Measurements from ENCODE around the gene LRMDA. TPM values are rescaled to one million over a fixed set of nuclear protein-coding genes. Genes with fewer than 3 reads are reported as not detected.

The LRMDA gene
- total and polyA plus RNA-seq, 2 of the 4 experiments (the other 2 are of a cell fraction), result 0.07 TPM; not detected in 1

DNA sequence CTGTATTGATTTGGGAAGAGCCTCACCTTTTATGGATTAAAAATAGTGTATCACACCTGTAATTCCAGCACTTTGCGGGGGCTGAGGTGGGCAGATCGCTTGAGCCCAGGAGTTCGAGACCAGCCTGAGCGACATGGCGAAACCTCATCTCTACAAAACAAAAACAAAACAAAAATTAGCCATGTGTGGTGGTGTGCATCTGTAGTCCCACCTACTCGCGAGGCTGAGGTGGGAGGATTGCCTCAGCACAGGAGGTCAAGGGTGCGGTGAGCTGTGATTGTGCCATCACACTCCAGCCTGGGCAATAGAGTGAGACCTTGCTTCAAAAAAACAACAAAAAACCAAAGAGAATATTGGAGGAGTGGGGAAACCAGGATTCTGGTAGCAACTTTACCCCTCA lies 79.6 kb downstream of the LRMDA start:
- dilution Hi-C loops (cut with HindIII; ENCODE audit: low sequenced_read_pairs, unreplicated experiment) (no loop called here), in situ Hi-C loops (cut with MboI; ENCODE audit: low sequenced_read_pairs) (no loop called here), intact Hi-C loops (cut with micrococcal nuclease) (no loop called here)
- no CpG with 5 or more reads among the region's 8 CpGs for WGBS, 2 experiments (ENCODE audit: extremely low coverage in 2 of 2, insufficient read length in 1 of 2)
- Histone ChIP-seq H3K27me3 (ENCODE audit: control insufficient read depth, insufficient read depth, low read length) (peaks cover 19% of the 10 kb centered on the region), H2BK20ac (ENCODE audit: low read depth, low read length) (no peak overlapping the region), H3K56ac (ENCODE audit: extremely low read depth, insufficient read depth, low read length) (no peak overlapping the region), H3K36me3 (ENCODE audit: control insufficient read depth, insufficient read depth, low read length) (no peaks in the 10 kb centered on the region), H3K23ac (ENCODE audit: low read depth, low read length) (no peak overlapping the region), H2AK9ac (replicated peaks; ENCODE audit: low read depth, low read length, poor library complexity) (no peak overlapping the region), H2BK120ac (ENCODE audit: low read depth, low read length) (no peak overlapping the region), H3K9me3 (ENCODE audit: control insufficient read depth, insufficient read depth, low read length) (no peaks in the 10 kb centered on the region), H3K4me3 (ENCODE audit: insufficient read depth, low read depth, low read length) (no peak overlapping the region), H2BK5ac (ENCODE audit: low read depth, low read length, poor library complexity, severe bottlenecking) (no peak overlapping the region), H4K5ac (ENCODE audit: low read depth, low read length) (no peak overlapping the region), H2AK5ac (ENCODE audit: low read depth, low read length) (no peak overlapping the region), H3K4ac (ENCODE audit: low read depth, low read length) (no peak overlapping the region), H3K27ac (ENCODE audit: insufficient read depth, low read length) (no peak overlapping the region), H2AFZ (replicated peaks; ENCODE audit: low read length, poor library complexity) (no peak overlapping the region), H4K20me1 (ENCODE audit: insufficient read depth, low read length) (no peaks in the 10 kb centered on the region), H2BK15ac (ENCODE audit: low read depth, low read length) (no peak overlapping the region), H3K9ac (ENCODE audit: low read depth, low read length) (no peak overlapping the region), H4K8ac (ENCODE audit: low read depth in 2 of 2, low read length in 2 of 2) (no peak overlapping the region), H3K4me1 (ENCODE audit: control insufficient read depth, insufficient read depth, low read length) (peaks cover 2% of the 10 kb centered on the region; the same call in 1 of the 2 replicates), H3K79me1 (ENCODE audit: low read depth in 1 of 2, low read length in 2 of 2) (no peaks in the 10 kb centered on the region), H4K91ac (ENCODE audit: insufficient read depth, low read depth, low read length) (no peak overlapping the region), H3K14ac (replicated peaks; ENCODE audit: low read depth, low read length) (no peak overlapping the region), H3K4me2 (ENCODE audit: low read depth, low read length) (no peak overlapping the region), H3K9me1 (ENCODE audit: insufficient read depth, low read length) (no peaks in the 10 kb centered on the region), H3K18ac (ENCODE audit: low read depth, low read length) (no peak overlapping the region)
- no TSS peak for BruUV-seq (replicated peaks)
- no peak for ATAC-seq (ENCODE audit: low read depth)
- ChIA-PET POLR2A (ENCODE audit: unreplicated experiment) (no interaction called here), CTCF (no interaction called here)
- no peak for DNase-seq
- TF ChIP-seq, protein P1, sequence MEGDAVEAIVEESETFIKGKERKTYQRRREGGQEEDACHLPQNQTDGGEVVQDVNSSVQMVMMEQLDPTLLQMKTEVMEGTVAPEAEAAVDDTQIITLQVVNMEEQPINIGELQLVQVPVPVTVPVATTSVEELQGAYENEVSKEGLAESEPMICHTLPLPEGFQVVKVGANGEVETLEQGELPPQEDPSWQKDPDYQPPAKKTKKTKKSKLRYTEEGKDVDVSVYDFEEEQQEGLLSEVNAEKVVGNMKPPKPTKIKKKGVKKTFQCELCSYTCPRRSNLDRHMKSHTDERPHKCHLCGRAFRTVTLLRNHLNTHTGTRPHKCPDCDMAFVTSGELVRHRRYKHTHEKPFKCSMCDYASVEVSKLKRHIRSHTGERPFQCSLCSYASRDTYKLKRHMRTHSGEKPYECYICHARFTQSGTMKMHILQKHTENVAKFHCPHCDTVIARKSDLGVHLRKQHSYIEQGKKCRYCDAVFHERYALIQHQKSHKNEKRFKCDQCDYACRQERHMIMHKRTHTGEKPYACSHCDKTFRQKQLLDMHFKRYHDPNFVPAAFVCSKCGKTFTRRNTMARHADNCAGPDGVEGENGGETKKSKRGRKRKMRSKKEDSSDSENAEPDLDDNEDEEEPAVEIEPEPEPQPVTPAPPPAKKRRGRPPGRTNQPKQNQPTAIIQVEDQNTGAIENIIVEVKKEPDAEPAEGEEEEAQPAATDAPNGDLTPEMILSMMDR (conservative IDR thresholded peaks at IDR 0.05; ENCODE audit: low read depth, low read length), result no peak
- no peak for TF ChIP-seq MAFK (IDR thresholded peaks at IDR 0.05; ENCODE audit: low read depth, low read length)

Data from IMR-90 (cell line).